Body of pancreas (tissue), 4 donors: ENCODE results near the gene DMD.
"Not testable (repeated sequence)": the region's sequence is repeated elsewhere in the genome, so short reads cannot be mapped to it uniquely, and the experiment has no call there.

Experiments used
- POLR2A ChIP-seq, 3 donors: fragments of 450-650 bp; IDR thresholded peaks; one replicate each; pipeline ENCODE4 v1.6.1; 2016; ENCODE audit warnings: antibody characterized with exemption in 3 of 3, mild to moderate bottlenecking in 2 of 3
- TF ChIP-seq, protein P1 (sequence below), 7 experiments: fragments of 450-650 bp in 4 of 7; fragments of 200-600 bp in 3 of 7; sonication (generic) in 3 of 7; IDR thresholded peaks; one replicate each; pipeline ENCODE4 v1.5.1; 2016 to 2019; ENCODE audit warnings: antibody characterized with exemption in 7 of 7

DNA sequence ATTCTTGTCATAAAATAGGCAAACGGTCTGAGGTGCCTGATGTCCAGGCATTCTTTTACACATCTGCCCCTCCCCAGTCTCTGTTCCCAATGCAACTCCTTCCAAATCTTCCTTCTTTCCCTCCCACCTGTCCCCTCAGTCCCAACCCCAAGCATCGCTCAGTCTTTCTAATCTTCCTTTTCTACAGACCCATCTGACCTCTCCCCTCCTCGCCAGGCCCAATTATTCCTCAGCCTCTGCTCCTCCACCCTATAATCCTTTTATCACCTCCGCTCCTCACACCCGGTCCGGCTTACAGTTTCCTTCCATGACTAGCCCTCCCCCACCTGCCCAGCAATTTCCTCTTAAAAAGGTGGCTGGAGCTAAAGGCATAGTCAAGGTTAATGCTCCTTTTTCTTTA lies 1832.4 kb downstream of the DMD start:
- TF ChIP-seq, protein P1, sequence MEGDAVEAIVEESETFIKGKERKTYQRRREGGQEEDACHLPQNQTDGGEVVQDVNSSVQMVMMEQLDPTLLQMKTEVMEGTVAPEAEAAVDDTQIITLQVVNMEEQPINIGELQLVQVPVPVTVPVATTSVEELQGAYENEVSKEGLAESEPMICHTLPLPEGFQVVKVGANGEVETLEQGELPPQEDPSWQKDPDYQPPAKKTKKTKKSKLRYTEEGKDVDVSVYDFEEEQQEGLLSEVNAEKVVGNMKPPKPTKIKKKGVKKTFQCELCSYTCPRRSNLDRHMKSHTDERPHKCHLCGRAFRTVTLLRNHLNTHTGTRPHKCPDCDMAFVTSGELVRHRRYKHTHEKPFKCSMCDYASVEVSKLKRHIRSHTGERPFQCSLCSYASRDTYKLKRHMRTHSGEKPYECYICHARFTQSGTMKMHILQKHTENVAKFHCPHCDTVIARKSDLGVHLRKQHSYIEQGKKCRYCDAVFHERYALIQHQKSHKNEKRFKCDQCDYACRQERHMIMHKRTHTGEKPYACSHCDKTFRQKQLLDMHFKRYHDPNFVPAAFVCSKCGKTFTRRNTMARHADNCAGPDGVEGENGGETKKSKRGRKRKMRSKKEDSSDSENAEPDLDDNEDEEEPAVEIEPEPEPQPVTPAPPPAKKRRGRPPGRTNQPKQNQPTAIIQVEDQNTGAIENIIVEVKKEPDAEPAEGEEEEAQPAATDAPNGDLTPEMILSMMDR (IDR thresholded peaks at IDR 0.05), result not testable (repeated sequence)
- not testable (repeated sequence) for TF ChIP-seq POLR2A (IDR thresholded peaks at IDR 0.05)
